HG02840 (cell line): ENCODE measurements around the gene S1PR4.
A peak's percentile ranks its signal among the peaks of the same experiment; 100 is the strongest.
"Not testable (repeated sequence)": the region's sequence is repeated elsewhere in the genome, so short reads cannot be mapped to it uniquely, and the experiment has no call there.

Experiments used
- ATAC-seq: cut with Tn5 transposase; IDR thresholded peaks from one replicate; pipeline ENCODE4 v1.9.1; 2021; ENCODE audit warnings: mild to moderate bottlenecking, moderate library complexity, moderate number of reproducible peaks; ENCODE audit not compliant: unreplicated experiment, low FRiP score

S1PR4 gene

DNA sequence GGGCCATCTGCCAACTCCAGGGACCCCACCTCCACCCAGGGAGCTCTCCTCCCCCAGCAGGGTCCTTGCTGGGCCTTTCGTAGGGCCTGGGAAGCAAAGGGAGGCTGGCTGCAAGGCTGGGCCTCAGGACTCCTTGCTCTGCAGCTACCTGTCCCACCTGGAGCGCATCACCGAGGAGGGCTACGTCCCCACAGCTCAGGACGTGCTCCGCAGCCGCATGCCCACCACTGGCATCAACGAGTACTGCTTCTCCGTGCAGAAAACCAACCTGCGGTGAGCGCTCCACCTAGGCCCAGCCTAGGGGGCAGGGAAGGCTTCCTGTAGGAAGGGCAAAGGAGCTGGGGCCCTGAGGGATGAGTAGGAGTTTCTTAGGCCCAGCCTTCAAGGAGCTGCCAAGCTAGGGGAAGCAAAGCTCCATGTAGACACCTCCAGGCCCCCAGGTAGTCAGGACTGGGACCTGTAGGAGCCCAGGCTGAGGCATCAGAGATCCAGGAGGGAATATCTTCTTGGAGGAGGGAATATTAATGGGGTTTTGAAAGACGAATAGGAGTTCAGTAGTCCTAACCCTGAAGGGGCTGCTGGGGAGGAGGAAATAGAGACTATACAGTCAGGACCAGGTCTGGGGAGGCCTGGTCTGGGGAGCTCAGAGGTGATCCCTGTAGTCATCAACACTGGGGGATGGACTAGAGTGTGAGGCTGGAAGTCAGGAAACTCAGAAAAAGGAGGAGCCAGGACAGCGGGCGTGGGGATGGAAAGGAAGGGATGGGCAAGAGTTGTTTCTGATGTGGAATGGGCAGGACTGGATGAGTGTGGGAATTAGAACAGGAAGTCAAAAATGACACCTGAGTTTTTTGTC, 26.8 kb upstream of the S1PR4 start:
- no peak for ATAC-seq

DNA sequence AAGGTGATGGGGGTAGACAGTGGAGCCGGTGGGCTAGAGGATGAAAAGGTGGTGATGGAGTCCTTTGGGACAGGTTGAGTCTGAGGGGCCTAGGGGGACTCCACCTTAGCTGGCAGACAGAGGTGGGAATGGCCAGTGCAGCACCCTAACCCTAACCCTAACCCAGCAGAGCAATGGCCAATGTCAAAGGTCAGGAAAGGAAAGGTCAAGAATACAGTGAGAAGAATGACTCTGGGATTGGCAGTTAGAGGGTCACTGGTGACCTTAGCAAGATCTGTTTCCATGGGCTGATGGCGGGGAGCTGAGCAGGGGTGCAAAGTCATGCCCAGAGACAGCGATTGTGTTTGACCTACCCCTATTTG, 26.2 kb upstream of the S1PR4 start:
- no peak for ATAC-seq

DNA sequence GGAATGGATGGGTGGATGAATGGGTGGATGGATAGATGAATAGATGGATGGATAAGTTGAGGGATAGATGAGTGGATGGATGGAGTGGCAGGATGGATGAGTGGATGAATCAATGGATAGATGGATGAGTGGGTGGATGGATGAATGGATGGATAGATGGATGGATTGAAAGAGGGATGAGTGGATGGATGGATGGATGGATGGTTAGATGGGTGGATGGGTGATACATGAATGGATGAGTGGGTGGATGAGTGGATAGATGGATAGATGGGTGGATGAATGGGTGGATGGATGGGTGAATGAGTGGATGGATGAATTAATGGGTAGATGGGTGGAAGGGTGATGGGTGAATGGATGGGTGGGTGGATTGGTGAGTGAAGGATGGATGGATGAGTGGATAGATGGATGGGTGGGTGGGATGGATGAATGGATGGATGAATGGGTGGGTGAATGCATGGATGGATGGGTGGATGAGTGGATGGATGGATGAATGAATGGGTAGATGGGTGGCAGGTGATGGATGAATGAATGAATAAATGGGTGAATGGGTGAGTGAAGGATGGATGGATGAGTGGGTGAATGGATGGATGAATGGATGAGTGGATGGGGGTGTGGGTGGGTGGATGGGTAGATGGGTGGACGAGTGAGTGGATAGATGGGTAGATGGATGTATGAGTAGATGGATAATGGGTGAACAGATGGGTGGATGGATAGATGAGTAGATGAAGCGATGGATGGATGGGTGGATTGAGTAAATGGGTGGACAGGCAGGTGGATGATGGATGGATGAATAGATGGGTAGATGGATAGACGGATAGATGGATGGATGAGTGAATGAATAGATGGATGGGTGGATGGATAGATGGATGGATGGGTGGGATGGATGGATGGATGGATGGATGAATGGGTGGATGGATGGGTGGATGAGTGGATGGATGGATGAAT, 25.0 kb upstream of the S1PR4 start:
- ATAC-seq = no peak

DNA sequence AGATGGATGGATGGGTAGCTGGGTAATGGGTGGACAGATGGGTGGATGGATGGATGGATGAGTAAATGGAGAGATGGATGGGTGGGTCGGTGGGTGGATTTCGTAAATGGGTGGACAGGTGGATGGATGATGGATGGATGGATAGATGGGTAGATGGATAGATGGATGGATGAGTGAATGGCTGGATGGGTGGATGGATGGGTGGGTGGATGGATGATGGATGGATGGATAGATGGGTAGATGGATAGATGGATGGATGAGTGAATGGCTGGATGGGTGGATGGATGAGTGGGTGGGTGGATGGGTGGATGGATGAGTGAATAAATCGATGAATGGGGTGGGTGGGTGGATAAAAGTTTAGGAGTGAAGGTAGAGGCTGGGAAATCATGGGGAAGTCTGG, 24.1 kb upstream of the S1PR4 start:
- not testable (repeated sequence) for ATAC-seq

DNA sequence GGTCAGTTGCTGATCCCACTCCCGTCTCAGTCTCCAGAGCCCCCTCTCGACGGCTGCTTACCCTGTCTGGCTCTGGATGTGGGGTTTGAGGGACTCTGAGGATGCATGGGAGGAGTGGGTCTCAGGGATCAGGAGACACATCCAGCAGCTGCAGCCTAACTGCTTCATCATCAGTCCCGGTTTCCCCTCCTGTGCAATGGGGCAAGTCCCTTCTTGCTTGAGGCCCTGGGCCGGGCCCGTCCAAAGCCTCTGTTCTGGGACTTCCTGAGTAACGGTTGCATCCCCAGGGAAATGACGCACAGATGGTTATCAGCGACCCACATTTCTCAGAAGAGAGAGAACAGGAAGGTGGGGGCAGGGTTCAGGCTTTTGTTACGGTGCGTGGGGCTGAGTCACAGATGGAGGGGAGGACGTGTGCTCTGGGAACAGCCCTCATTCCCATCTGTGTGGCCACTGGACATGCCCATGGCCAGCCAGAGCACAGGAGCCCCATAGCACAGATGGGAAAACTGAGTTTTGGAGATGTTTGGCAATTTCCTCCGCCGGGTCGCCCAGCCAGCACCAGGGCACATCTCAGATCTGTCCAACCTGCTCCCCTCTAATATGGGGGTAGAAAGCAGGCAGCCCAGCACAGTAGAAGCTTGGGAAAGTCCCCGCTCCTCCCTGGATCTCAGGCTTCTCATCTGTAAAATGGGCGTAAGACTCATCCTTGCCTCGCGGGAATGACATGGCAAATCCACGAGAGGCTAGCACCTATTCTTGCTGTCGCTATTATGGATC, 23.4 kb upstream of the S1PR4 start:
- ATAC-seq = peak; percentile 65

DNA sequence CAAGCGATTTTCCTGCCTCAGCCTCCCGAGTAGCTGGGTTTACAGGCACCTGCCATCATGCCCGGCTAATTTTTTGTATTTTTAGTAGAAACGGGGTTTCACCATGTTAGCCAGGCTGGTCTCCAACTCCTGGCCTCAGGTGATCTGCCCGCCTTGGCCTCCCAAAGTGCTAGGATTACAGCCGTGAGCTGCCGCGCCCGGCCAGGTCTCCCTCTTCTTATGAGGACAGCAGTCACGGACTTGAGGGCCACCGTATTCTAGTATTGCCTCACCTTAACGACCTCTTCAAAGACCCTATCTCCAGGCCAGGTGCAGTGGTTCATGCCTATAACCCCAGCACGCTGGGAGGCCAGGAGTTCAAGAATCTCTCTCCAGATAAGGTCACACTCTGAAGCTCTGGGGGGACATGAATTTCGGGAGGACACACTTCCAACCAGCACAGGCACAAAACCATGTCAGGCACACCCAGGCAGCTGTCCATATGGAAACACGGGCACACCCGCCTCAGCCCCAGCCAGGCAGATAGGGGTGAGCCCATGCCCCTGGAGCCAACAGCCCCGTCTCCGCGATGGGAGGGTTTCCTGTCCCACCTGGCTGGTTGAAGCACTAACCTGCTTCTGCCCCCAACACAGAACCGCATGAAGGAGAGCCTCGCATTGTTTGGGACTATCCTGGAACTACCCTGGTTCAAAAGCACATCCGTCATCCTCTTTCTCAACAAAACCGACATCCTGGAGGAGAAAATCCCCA, 21.3 kb upstream of the S1PR4 start:
- no peak for ATAC-seq

DNA sequence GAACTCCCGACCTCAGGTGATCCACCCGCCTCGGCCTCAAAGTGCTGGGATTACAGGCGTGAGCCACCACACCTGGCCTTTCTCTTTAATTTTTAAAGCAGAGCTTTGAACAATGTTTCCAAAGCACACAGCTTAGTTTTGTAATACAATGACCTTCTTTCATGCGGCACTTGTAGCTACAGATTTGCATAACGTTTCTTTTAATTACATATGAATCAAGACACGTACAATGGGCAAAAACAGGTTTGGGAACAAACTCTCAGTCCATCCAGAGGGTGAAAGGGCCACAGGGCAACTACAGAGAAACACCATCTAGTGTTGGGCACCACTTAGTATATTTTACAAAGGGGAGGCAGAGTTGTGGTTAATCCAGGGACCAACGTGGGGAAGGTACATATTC, 19.0 kb upstream of the S1PR4 start:
- no peak for ATAC-seq

DNA sequence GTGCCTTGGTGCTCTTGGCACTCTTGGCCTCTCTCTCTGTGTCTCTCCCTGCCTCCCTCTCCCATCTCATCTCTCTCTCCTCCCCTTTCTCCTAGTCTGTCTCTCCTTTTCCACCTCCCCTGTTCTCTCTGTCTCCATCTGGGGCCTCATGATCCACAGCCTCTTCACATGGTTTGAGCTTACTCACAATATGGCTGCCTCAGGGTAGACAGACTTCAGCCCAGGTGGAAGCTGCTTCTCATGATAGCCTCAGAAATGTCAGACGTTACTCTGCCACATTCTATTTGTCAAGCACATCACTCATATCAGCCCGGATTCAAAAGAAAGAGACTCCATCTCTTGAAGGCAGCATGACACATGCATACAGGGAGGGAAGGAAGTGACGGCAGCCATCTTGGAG, 18.4 kb upstream of the S1PR4 start:
- ATAC-seq = no peak

DNA sequence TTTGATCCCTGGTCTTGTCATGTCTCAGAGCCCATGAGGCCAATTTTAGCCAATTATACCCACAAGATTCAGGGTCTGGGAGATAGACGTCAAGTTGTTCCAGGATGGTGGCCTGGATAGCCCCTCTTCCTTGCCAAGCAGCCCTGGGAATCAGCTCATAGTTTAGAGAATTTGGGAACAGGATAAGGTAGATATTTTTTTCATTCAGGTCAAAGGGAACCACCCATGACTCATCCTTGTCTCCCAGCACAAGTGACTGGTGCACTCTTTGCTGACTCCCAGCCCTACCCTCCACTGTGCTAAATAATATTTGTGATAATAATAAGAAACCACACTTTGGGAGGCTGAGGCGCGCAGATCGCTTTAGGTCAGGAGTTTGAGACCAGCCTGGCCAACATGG, 17.1 kb upstream of the S1PR4 start:
- no peak for ATAC-seq

DNA sequence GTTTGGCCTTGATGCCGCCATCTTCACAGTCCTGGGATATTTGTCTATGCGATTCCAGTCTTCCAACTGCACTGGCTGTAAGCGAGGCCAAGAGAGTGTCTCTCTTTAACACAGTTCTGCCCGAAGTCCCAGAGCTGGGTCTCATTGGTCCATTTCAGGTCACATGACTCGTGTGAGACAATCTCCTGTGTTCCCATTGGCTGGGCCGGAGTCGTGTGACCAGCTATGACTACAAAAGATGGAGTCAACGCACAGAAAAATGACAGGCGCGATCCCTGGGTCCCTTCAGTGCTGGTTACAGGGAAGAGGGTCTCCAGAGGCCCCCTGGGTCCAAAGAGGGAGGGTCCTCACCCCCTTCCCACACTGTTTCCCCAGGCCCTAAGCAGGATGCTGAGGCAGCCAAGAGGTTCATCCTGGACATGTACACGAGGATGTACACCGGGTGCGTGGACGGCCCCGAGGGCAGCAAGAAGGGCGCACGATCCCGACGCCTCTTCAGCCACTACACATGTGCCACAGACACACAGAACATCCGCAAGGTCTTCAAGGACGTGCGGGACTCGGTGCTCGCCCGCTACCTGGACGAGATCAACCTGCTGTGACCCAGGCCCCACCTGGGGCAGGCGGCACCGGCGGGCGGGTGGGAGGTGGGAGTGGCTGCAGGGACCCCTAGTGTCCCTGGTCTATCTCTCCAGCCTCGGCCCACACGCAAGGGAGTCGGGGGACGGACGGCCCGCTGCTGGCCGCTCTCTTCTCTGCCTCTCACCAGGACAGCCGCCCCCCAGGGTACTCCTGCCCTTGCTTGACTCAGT, 15.9 kb upstream of the S1PR4 start:
- no peak for ATAC-seq

DNA sequence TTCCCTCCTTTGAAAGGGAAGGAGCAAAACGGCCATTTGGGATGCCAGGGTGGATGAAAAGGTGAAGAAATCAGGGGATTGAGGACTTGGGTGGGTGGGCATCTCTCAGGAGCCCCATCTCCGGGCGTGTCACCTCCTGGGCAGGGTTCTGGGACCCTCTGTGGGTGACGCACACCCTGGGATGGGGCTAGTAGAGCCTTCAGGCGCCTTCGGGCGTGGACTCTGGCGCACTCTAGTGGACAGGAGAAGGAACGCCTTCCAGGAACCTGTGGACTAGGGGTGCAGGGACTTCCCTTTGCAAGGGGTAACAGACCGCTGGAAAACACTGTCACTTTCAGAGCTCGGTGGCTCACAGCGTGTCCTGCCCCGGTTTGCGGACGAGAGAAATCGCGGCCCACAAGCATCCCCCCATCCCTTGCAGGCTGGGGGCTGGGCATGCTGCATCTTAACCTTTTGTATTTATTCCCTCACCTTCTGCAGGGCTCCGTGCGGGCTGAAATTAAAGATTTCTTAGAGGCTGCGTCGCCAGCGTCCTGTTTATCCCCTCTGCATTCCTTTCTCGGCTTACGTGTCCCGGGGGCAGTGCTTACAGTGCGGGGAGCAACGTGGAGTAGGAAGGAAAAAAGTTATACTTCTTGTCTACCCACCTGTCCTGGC, 15.2 kb upstream of the S1PR4 start:
- no peak for ATAC-seq

DNA sequence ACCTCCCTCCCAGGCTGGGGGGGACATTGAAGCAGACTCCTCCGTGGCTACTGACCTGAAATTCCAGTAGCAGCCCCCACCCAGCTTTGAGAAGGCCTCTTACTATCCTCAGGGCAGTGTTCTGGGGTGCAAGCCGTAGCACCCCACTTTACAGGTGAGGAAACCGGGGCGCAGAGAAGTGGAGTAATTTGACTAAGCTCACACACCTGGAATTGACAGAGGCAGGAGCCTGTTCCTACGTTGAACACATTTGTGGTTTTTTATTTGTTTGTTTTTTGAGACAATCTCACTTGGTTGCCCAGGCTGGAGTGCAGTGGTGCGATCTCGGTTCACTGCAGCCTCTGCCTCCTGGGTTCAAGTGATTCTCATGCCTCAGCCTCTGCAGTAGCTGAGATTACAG, 14.6 kb upstream of the S1PR4 start:
- no peak for ATAC-seq

DNA sequence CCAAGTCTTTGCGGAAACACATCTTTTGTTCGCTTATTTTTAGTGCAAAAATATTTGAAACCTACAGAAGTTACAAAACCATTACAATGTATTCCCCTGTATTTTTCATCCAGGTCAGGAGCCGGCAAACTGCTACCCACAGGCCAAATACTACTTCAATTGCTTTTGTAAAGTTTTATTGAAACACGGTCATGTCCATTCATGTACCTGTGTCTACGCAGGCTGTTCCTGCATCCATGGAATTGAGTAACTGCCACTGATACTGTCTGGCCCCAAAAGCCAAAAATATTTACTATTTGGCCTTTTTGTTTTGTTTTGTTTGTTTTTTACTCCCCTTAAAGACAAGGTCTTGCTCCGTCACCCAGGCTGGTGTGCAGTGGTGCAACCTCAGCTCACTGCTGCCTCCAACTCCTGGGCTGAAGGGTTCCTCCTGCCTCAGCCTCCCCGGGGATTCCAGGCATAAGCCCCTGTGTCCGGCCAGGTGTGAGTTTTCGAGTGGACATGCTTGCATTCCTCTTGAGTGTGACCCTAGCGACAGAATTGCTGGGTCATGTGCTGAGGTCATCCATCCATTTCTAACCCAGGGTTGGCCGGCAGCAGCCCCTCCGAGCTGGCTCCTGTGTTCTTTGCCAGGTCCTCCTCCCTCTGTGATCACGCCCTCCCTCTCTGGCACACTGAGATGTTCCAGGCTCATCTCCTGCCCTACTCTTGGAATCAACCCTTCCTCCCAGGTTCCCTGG, 10.9 kb upstream of the S1PR4 start:
- no peak for ATAC-seq

DNA sequence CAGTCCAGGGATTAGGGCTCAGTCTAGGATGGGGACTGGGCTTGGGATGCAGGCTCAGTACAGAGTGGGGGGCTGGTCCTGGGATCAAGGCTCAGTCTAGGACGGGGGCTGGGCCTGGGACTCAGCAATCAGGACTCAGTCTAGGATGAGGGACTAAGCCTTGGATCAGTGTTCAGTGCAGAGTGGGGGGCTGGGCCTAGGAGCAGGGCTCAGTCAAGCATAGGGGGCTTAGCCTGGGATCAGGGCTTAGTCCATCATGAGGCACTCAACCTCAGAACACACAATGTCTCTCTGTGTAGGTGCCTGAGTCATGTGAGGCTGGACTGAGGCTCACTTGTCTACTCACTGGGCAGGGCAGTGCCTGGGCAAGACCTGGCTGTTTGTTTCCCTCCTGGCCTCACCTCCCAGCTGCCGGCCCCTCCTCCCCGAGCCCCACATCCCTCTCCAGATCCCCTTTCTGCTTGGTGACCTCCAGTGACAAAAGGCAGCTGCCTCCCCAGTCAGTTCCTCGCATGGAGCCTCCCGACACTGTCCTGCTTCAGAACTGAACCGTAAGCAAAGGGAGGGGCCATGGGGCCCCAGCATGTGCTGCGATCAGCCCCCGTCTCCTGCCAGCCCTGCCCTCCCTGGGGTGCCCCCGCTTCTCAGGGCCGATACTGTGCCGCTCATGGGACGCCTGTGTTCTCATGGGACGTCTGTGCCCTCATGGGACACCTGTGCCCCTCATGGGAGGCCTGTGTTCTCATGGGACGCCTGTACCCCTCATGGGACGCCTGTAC, 6.5 kb upstream of the S1PR4 start:
- ATAC-seq = no peak

DNA sequence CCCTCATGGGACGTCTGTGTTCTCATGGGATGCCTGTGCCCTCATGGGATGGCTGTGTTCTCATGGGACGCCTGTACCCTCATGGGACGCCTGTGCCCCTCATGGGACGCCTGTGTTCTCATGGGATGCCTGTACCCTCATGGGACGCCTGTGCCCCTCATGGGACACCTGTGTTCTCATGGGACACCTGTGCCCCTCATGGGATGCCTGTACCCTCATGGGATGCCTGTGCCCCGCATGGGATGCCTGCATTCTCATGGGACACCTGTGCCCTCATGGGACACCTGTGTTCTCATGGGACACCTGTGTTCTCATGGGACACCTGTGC, 5.9 kb upstream of the S1PR4 start:
- ATAC-seq = not testable (repeated sequence)

DNA sequence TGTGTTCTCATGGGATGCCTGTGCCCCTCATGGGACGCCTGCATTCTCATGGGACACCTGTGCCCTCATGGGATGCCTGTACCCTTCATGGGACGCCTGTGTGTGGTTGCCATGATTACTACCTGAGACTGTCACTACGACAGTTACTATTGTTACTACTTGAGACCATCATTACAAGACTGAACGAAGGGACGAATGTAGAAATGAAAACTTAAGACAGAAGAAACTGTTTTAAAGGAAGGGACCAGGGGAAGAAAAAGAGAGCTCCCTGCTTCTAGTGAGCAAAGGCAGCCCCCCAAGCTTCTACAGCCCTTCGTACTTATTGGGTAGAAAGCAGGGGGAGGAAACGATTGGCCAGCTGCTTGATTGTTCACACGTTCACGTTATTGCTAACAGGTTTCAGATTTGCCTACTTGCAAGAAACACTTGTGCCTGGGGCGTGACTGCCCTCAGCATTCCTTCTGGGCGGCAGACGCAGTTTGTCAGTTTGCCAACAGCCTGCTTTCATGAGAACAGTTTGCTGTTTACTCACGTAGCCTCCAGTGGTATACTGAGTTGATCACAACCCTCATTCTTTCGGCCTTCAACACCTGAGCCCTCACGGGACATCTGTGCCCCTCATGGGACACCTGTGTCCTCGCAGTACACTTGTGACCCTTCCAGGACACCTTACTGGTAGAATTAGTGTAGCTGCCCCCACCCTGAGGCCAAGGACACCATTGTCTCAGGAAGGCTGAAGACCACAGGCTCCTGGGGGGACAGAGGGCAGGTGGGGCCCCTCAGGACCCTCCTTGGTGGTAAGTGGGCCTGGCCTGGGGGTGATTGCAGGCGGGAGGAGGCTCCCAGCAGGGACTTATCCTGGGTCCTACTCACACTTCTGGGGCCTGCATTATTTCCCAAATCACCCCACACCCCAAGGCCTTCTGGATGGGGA, 2.5 kb upstream of the S1PR4 start:
- ATAC-seq = no peak
